Forelimb muscle (tissue), 1 donor: ENCODE measurements around the gene AFTPH. TPM values are rescaled to one million over a fixed set of nuclear protein-coding genes. Genes with fewer than 3 reads are reported as not detected.

Experiments
- DNase-seq: peaks from one replicate; pipeline ENCODE4 v3.0.0-alpha.2; 2013; ENCODE audit warnings: low read depth
- polyA plus RNA-seq: library from polyadenylated mRNA; unstranded; fragments of 120-200 nt; gene quantifications from one replicate; pipeline ENCODE4 v1.2.1, GENCODE V29; 2013; ENCODE audit not compliant: insufficient read length

The AFTPH gene
- polyA plus RNA-seq, 1 donor = 17.5 TPM

GRCh38 chr2:64630752-64631151 is 106.6 kb downstream of the AFTPH start:
- no peak for DNase-seq

GRCh38 chr2:64631771-64632170 is 107.6 kb downstream of the AFTPH start:
- no peak for DNase-seq

- DNase-seq = no peak
Measured at GRCh38 chr2:64632835-64633819, 109.0 kb downstream of the AFTPH start.

- DNase-seq = no peak
Measured at GRCh38 chr2:64634345-64635267, 110.5 kb downstream of the AFTPH start.

- DNase-seq = no peak
Measured at GRCh38 chr2:64635976-64636911, 112.1 kb downstream of the AFTPH start.

GRCh38 chr2:64637000-64637635 is 113.0 kb downstream of the AFTPH start:
- no peak for DNase-seq

- no peak for DNase-seq
Measured at GRCh38 chr2:64637931-64638330, 113.8 kb downstream of the AFTPH start.

- DNase-seq = no peak
Measured at GRCh38 chr2:64638502-64639120, 114.5 kb downstream of the AFTPH start.

- no peak for DNase-seq
Measured at GRCh38 chr2:64639691-64640090, 115.6 kb downstream of the AFTPH start.

- DNase-seq = no peak
Measured at GRCh38 chr2:64640153-64641044, 116.3 kb downstream of the AFTPH start.

GRCh38 chr2:64641599-64641998 is 117.5 kb downstream of the AFTPH start:
- no peak for DNase-seq

Other genes starting within 250 kb of the AFTPH start
- gene LGALSL, start 70.2 kb upstream of the AFTPH start, polyA plus RNA-seq = 19.8 TPM
- 26.9 TPM for gene SERTAD2, start 129.6 kb downstream of the AFTPH start, polyA plus RNA-seq